B cell (primary cell): ENCODE measurements around the gene HLX. TPM values are rescaled to one million over a fixed set of nuclear protein-coding genes. Genes with fewer than 3 reads are reported as not detected.

Source experiments
- ATAC-seq: fragments of 200-7000 bp; cut with Tn5 transposase; one replicate; pipeline ENCODE4 v1.10.0; 2021; ENCODE audit warnings: low read depth, mild to moderate bottlenecking, moderate number of reproducible peaks, moderate library complexity
- CTCF ChIA-PET: fragments of 350-600 bp; sonication (Branson Sonifier 250); formaldehyde crosslinking; loops from one replicate; lab custom pipeline; 2021; ENCODE audit warnings: antibody characterized with exemption, inconsistent platforms; lab: Charles Lee
- POLR2A ChIA-PET: fragments of 350-600 bp; sonication (Branson Sonifier 250); formaldehyde crosslinking; loops from one replicate; lab custom pipeline; 2021; ENCODE audit warnings: antibody characterized with exemption; lab: Charles Lee
- DNase-seq: peaks from one replicate; pipeline ENCODE4 v3.0.0; 2013
- H2AFZ ChIP-seq: 2 replicates; pipeline ENCODE4 v1.6.1; 2012; ENCODE audit warnings: mild to moderate bottlenecking, low read depth, low read length; ENCODE audit not compliant: insufficient read depth, poor library complexity, severe bottlenecking
- H3K27ac ChIP-seq, 2 donors: 1 replicate in 1 of 2; 2 replicates in 1 of 2; pipeline ENCODE4 v1.5.1; 2012 to 2013; ENCODE audit warnings: low read length in 2 of 2, mild to moderate bottlenecking in 2 of 2, moderate library complexity in 1 of 2
- H3K27me3 ChIP-seq, 4 experiments: fragments of 200-600 bp in 1 of 4; sonication (generic) in 1 of 4; replicated peaks in 1 of 4; 1 replicate in 2 of 4; 2 replicates in 2 of 4; pipeline versions ENCODE4 v1.6.1 to v1.7.0; 2013 to 2016; ENCODE audit warnings: low read length in 3 of 4, mild to moderate bottlenecking in 2 of 4, mixed read lengths in 1 of 4, moderate library complexity in 1 of 4; ENCODE audit not compliant: insufficient read depth in 4 of 4, control insufficient read depth in 3 of 4; ENCODE audit errors: control extremely low read depth in 1 of 4
- H3K36me3 ChIP-seq, 2 experiments: replicated peaks in 1 of 2; 1 replicate in 1 of 2; 2 replicates in 1 of 2; pipeline versions ENCODE4 v1.6.1 to v1.7.1; 2013; ENCODE audit warnings: low read length in 1 of 2; ENCODE audit not compliant: insufficient read depth in 2 of 2, control insufficient read depth in 1 of 2; ENCODE audit errors: control extremely low read depth in 1 of 2, extremely low read depth in 1 of 2
- H3K4me1 ChIP-seq, 2 donors: fragments of 200-600 bp in 1 of 2; sonication (generic) in 1 of 2; 1 replicate in 1 of 2; 2 replicates in 1 of 2; pipeline versions ENCODE4 v1.5.1 to v1.6.1; 2013 to 2017; ENCODE audit warnings: low read length in 2 of 2; ENCODE audit not compliant: control insufficient read depth in 2 of 2, insufficient read depth in 2 of 2
- H3K4me2 ChIP-seq: replicated peaks from 2 replicates; pipeline ENCODE3; 2012; ENCODE audit warnings: mild to moderate bottlenecking, low read depth, low read length; ENCODE audit not compliant: poor library complexity, severe bottlenecking
- H3K4me3 ChIP-seq, 5 experiments: fragments of 200-600 bp in 1 of 5; sonication (generic) in 1 of 5; 1 replicate in 3 of 5; 2 replicates in 2 of 5; pipeline versions ENCODE4 v1.5.1 to v1.7.0; 2011 to 2016; ENCODE audit warnings: low read length in 4 of 5, mild to moderate bottlenecking in 4 of 5, low read depth in 2 of 5, control low read depth in 1 of 5, moderate library complexity in 1 of 5; ENCODE audit not compliant: insufficient read depth in 1 of 5; ENCODE audit errors: control extremely low read depth in 1 of 5, extremely low read depth in 1 of 5
- H3K79me2 ChIP-seq: fragments of 200-600 bp; sonication (generic); one replicate; pipeline ENCODE4 v1.6.0; 2016; ENCODE audit warnings: low read length; ENCODE audit not compliant: control insufficient read depth, insufficient read depth
- H3K9ac ChIP-seq: fragments of 200-600 bp; sonication (generic); 2 replicates; pipeline ENCODE4 v1.6.1; 2017; ENCODE audit warnings: mild to moderate bottlenecking, low read length, moderate library complexity
- H3K9me3 ChIP-seq, 3 donors: one replicate each; pipeline versions ENCODE4 v1.6.1 to v1.7.1; 2013; ENCODE audit warnings: low read length in 2 of 3; ENCODE audit not compliant: control insufficient read depth in 2 of 3, insufficient read depth in 1 of 3; ENCODE audit errors: control extremely low read depth in 1 of 3
- H4K20me1 ChIP-seq: 2 replicates; pipeline ENCODE4 v1.6.0; 2012; ENCODE audit warnings: mild to moderate bottlenecking, low read length; ENCODE audit not compliant: insufficient read depth, control insufficient read depth, poor library complexity, severe bottlenecking
- H3K27ac Mint-ChIP-seq: one replicate; pipeline ENCODE4 v1.8.0; 2021; ENCODE audit warnings: mixed read lengths
- H3K27me3 Mint-ChIP-seq: one replicate; pipeline ENCODE4 v1.8.0; 2021; ENCODE audit warnings: mixed read lengths
- H3K4me1 Mint-ChIP-seq: one replicate; pipeline ENCODE4 v1.8.0; 2021; ENCODE audit warnings: mixed read lengths
- H3K4me3 Mint-ChIP-seq: one replicate; pipeline ENCODE4 v1.8.0; 2021; ENCODE audit warnings: mixed read lengths
- H3K9me3 Mint-ChIP-seq: one replicate; pipeline ENCODE4 v1.8.0; 2022; ENCODE audit warnings: mixed read lengths; ENCODE audit not compliant: insufficient read depth
- CTCF ChIP-seq: fragments of 200-600 bp; IDR thresholded peaks from one replicate; pipeline ENCODE4 v1.8.0; 2022; ENCODE audit warnings: antibody characterized with exemption, mild to moderate bottlenecking
- EZH2 ChIP-seq: IDR thresholded peaks from 2 replicates; pipeline ENCODE4 v1.6.1; 2012; ENCODE audit warnings: borderline replicate concordance, low read depth, mild to moderate bottlenecking, moderate library complexity, low read length; ENCODE audit not compliant: insufficient read depth, poor library complexity, severe bottlenecking
- WGBS: methylation state at CpG from one replicate; pipeline ENCODE4 v1.1.5; 2013; ENCODE audit warnings: missing lambda C conversion rate; ENCODE audit not compliant: insufficient coverage; 5-methylcytosine and 5-hydroxymethylcytosine counted together
- intact Hi-C: fragments of 100-400 bp; cut with micrococcal nuclease; formaldehyde crosslinking; loops from one replicate; pipeline ENCODE4 v1.10.0; 2022
- polyA plus RNA-seq: library from polyadenylated mRNA; depleted of rRNA; stranded (reverse); fragments of >200 nt; gene quantifications from 2 replicates; pipeline ENCODE4 v1.2.3, GENCODE V29; 2012
- total RNA-seq, 2 donors: library from RNA; stranded (reverse); fragments of 120-200 nt in 1 of 2; gene quantifications; 1 replicate in 1 of 2; 2 replicates in 1 of 2; pipeline versions ENCODE4 v1.2.3 to v1.2.4, GENCODE V29; 2013 to 2022

HLX gene
- total and polyA plus RNA-seq, 2 donors (not counting 1 experiment from before 2014, with no cell fraction given) = 3.4 to 9.1 TPM

GRCh38 chr1:220873868-220874655, 5.2 kb upstream of the HLX start:
- H3K27me3 Mint-ChIP-seq = peaks cover 11% of the 10 kb centered on the region
- intact Hi-C loops = loop anchor here (1.0 to 10.0 kb wide), 9 partner anchors 34 to 1699 kb away; partner anchors contain the start of gene LYPLAL1
- Histone ChIP-seq H3K9me3 (peaks cover 0 to 12% (median 0%) of the 10 kb centered on the region in 3 donors), H2AFZ (no peak overlapping the region), H3K27ac (no peak overlapping the region), H3K27me3 (peaks cover 0 to 30% (median 11%) of the 10 kb centered on the region in 4 experiments), H3K4me2 (no peak overlapping the region), H3K4me3 (no peak overlapping the region), H3K9ac (no peak overlapping the region), H3K36me3 (no peaks in the 10 kb centered on the region), H3K79me2 (no peaks in the 10 kb centered on the region), H4K20me1 (no peaks in the 10 kb centered on the region), H3K4me1 (peaks cover 26 to 36% of the 10 kb centered on the region in 2 donors)
- ChIA-PET CTCF (interaction anchor here (0.6 to 8.3 kb wide), 22 partner anchors 15 to 1580 kb away, joined by 3 to 259 read pairs (median 6); no protein-coding TSS in a partner anchor), POLR2A (interaction anchor here (0.6 kb wide), 1 partner anchor 30 kb away, joined by 4 read pairs; no protein-coding TSS in a partner anchor)
- ATAC-seq (peak; percentile 22), DNase-seq (peak; percentile 74)
- no peak overlapping the region for H3K27ac Mint-ChIP-seq
- 6% methylated on average over 3 of the region's 8 CpGs for WGBS
- peaks cover 36% of the 10 kb centered on the region for H3K4me1 Mint-ChIP-seq
- no peak for TF ChIP-seq EZH2
- TF ChIP-seq CTCF = peak; percentile 80
- no peak overlapping the region for H3K4me3 Mint-ChIP-seq
- H3K9me3 Mint-ChIP-seq = no peaks in the 10 kb centered on the region
